HepG2 (cell line): ENCODE results near the gene ALDH4A1. TPM values are rescaled to one million over a fixed set of nuclear protein-coding genes. Genes with fewer than 3 reads are reported as not detected.

ENCODE experiments used
- DMAP1 ChIP-seq: IDR thresholded peaks from 2 replicates; pipeline ENCODE4 v1.6.1; 2016
- FOXA3 ChIP-seq: IDR thresholded peaks from 2 replicates; pipeline ENCODE4 v1.6.1; 2016; ENCODE audit warnings: missing genetic modification reagents, missing compliant biosample characterization
- HNRNPLL ChIP-seq: fragments of 200-400 bp; formaldehyde crosslinking; IDR thresholded peaks from 2 replicates; pipeline ENCODE4 v1.6.1; 2017; ENCODE audit warnings: mild to moderate bottlenecking, low read depth, low read length; ENCODE audit not compliant: poor library complexity, severe bottlenecking
- MAF1 ChIP-seq: sonication (generic); formaldehyde crosslinking; IDR thresholded peaks from 2 replicates; pipeline ENCODE4 v1.5.0; 2020; ENCODE audit warnings: missing genetic modification reagents, borderline replicate concordance
- ONECUT2 ChIP-seq: sonication (generic); formaldehyde crosslinking; IDR thresholded peaks from 2 replicates; pipeline ENCODE4 v1.4.0; 2020; ENCODE audit warnings: missing genetic modification reagents
- PAF1 ChIP-seq: IDR thresholded peaks from 2 replicates; pipeline ENCODE4 v1.6.1; 2016; ENCODE audit warnings: missing genetic modification reagents, missing compliant biosample characterization
- RFX5 ChIP-seq: IDR thresholded peaks from 2 replicates; pipeline ENCODE4 v1.6.1; 2011; ENCODE audit warnings: low read depth, low read length, improper control_type of control experiment
- SP140L ChIP-seq: sonication (generic); formaldehyde crosslinking; IDR thresholded peaks from 2 replicates; pipeline ENCODE4 v1.4.0; 2020; ENCODE audit warnings: missing genetic modification reagents, borderline replicate concordance
- SRSF4 ChIP-seq: fragments of 200-400 bp; formaldehyde crosslinking; IDR thresholded peaks from one replicate; pipeline ENCODE4 v1.6.1; 2018; ENCODE audit warnings: mild to moderate bottlenecking, low read depth, low read length, moderate library complexity; ENCODE audit not compliant: poor library complexity, severe bottlenecking
- ZFP90 ChIP-seq: sonication (generic); formaldehyde crosslinking; IDR thresholded peaks from 2 replicates; pipeline ENCODE4 v1.8.0; 2022; ENCODE audit warnings: missing genetic modification reagents, mild to moderate bottlenecking, inconsistent platforms, borderline replicate concordance
- ZIK1 ChIP-seq: sonication (generic); formaldehyde crosslinking; IDR thresholded peaks from 2 replicates; pipeline ENCODE4 v1.5.0; 2020; ENCODE audit warnings: mild to moderate bottlenecking, low read depth, missing genetic modification reagents, borderline replicate concordance
- ZNF142 ChIP-seq: sonication (generic); formaldehyde crosslinking; IDR thresholded peaks from 2 replicates; pipeline ENCODE4 v1.4.0; 2020; ENCODE audit warnings: missing genetic modification reagents
- ZNF333 ChIP-seq: sonication (generic); formaldehyde crosslinking; IDR thresholded peaks from 2 replicates; pipeline ENCODE4 v1.4.0; 2020; ENCODE audit warnings: mild to moderate bottlenecking, missing genetic modification reagents, borderline replicate concordance
- ZNF33A ChIP-seq: sonication (generic); formaldehyde crosslinking; IDR thresholded peaks from 2 replicates; pipeline ENCODE4 v1.5.1; 2020; ENCODE audit warnings: missing genetic modification reagents, mild to moderate bottlenecking, moderate library complexity, borderline replicate concordance
- ZNF563 ChIP-seq: sonication (generic); formaldehyde crosslinking; IDR thresholded peaks from 2 replicates; pipeline ENCODE4 v1.8.0; 2022; ENCODE audit warnings: mild to moderate bottlenecking, moderate library complexity, missing genetic modification reagents
- ZNF660 ChIP-seq: sonication (generic); formaldehyde crosslinking; IDR thresholded peaks from 2 replicates; pipeline ENCODE4 v1.5.1; 2020; ENCODE audit warnings: mild to moderate bottlenecking, low read depth, missing genetic modification reagents, borderline replicate concordance
- ZNF670 ChIP-seq: sonication (generic); formaldehyde crosslinking; IDR thresholded peaks from 2 replicates; pipeline ENCODE4 v1.8.0; 2022; ENCODE audit warnings: mild to moderate bottlenecking, missing genetic modification reagents, borderline replicate concordance
- ZNF766 ChIP-seq: sonication (generic); formaldehyde crosslinking; IDR thresholded peaks from 2 replicates; pipeline ENCODE4 v1.5.0; 2020; ENCODE audit warnings: missing genetic modification reagents, borderline replicate concordance
- polyA plus RNA-seq, 8 experiments: library from polyadenylated mRNA; depleted of rRNA in 3 of 8; stranded (reverse) in 7 of 8; unstranded in 1 of 8; fragments of >200 nt; fragmentation: Illumina TruSeq in 4 of 8; extraction: Trizol in 4 of 8; gene quantifications; 2 replicates each; pipeline versions ENCODE4 v1.2.1 to v1.2.3, GENCODE V29; 2011 to 2016; ENCODE audit warnings: low read depth in 4 of 8, missing spikeins in 1 of 8, mixed read lengths in 1 of 8; ENCODE audit not compliant: insufficient read depth in 1 of 8
- total RNA-seq, 5 experiments: library from RNA; depleted of rRNA; stranded (reverse); fragments of >200 nt; fragmentation: Illumina TruSeq; extraction: Trizol; gene quantifications; 2 replicates each; pipeline ENCODE4 v1.2.3, GENCODE V29; 2016; ENCODE audit warnings: low read depth in 1 of 5
- TF ChIP-seq, protein P1 (sequence below): sonication (generic); formaldehyde crosslinking; IDR thresholded peaks from 2 replicates; pipeline ENCODE4 v1.5.1; 2020; ENCODE audit warnings: missing genetic modification reagents, mild to moderate bottlenecking, borderline replicate concordance
- TF ChIP-seq, protein P2 (sequence below): sonication (generic); formaldehyde crosslinking; IDR thresholded peaks from 2 replicates; pipeline ENCODE4 v1.5.1; 2020; ENCODE audit warnings: mild to moderate bottlenecking, missing genetic modification reagents, moderate library complexity

The ALDH4A1 gene
- total and polyA plus RNA-seq, 2 of the 13 experiments (the other 11 are each of a cell fraction or from before 2014, with no cell fraction given): 76.4 to 240 TPM

DNA sequence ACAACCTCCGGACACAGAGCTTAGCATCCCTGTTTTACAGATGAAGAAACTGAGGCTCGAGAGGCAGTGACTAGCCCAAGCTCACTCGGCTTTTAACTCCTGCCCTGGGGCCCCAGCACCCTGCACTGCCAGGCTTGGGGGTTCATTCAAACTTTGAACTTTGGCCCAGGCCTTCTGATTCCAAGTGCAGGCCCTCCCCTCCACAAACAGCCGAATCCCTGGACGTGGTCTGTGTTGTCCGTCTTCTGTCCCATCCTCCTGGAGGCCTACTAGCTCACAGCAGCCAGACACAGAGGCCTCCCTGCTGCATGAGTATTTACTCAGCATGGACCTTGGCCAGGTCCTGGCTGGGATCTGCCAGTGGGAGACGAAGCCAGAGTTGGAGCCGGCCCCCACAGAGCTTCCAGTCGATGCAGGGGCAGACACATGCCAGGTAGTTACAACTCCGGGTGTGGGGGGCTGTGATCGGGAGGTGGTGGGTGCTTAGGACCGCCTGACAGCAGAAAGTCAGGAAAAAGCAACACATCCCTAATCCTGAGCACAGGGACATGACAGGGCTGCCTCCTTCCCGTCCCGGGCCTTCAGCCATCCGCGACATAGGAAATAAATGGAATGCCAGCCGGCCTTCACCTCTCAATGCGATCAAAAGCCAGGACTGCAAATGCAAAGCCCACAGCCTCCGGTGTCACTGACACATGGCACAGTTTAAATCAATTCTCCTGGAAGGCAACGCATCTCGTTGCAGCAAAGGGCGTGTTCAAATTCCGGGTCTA is 46.7 kb upstream of the ALDH4A1 start (continued):
- TF ChIP-seq, protein P1, sequence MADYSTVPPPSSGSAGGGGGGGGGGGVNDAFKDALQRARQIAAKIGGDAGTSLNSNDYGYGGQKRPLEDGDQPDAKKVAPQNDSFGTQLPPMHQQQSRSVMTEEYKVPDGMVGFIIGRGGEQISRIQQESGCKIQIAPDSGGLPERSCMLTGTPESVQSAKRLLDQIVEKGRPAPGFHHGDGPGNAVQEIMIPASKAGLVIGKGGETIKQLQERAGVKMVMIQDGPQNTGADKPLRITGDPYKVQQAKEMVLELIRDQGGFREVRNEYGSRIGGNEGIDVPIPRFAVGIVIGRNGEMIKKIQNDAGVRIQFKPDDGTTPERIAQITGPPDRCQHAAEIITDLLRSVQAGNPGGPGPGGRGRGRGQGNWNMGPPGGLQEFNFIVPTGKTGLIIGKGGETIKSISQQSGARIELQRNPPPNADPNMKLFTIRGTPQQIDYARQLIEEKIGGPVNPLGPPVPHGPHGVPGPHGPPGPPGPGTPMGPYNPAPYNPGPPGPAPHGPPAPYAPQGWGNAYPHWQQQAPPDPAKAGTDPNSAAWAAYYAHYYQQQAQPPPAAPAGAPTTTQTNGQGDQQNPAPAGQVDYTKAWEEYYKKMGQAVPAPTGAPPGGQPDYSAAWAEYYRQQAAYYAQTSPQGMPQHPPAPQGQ (CRISPR knock-in tag): no peak
- no peak for TF ChIP-seq ZNF670 (CRISPR knock-in tag)
- TF ChIP-seq MAF1 (CRISPR knock-in tag): 0 out of 2 replicates have a peak, but pooled peaks have one; percentile 81
- TF ChIP-seq, protein P2, sequence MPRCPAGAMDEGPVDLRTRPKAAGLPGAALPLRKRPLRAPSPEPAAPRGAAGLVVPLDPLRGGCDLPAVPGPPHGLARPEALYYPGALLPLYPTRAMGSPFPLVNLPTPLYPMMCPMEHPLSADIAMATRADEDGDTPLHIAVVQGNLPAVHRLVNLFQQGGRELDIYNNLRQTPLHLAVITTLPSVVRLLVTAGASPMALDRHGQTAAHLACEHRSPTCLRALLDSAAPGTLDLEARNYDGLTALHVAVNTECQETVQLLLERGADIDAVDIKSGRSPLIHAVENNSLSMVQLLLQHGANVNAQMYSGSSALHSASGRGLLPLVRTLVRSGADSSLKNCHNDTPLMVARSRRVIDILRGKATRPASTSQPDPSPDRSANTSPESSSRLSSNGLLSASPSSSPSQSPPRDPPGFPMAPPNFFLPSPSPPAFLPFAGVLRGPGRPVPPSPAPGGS: no peak
- peak; percentile 31; the same call in 1 of the 2 replicates for TF ChIP-seq ZNF333 (CRISPR knock-in tag)
- peak; percentile 92 for TF ChIP-seq FOXA3 (CRISPR knock-in tag)
- 0 out of 2 replicates have a peak, but pooled peaks have one; percentile 50 for TF ChIP-seq SP140L (CRISPR knock-in tag)
- peak; percentile 68; the same call in 1 of the 2 replicates for TF ChIP-seq DMAP1 (CRISPR knock-in tag)
- peak; percentile 89 for TF ChIP-seq ZNF142 (CRISPR knock-in tag)
- TF ChIP-seq ZNF766 (CRISPR knock-in tag): peak; percentile 90; the same call in 1 of the 2 replicates
- peak; percentile 85; the same call in 1 of the 2 replicates for TF ChIP-seq ZNF563 (CRISPR knock-in tag)
- TF ChIP-seq ZNF33A: no peak
- no peak for TF ChIP-seq ZIK1
- TF ChIP-seq RFX5: no peak
- peak; percentile 77; the same call in 1 of the 2 replicates for TF ChIP-seq ZFP90
- TF ChIP-seq ONECUT2 (CRISPR knock-in tag): peak; percentile 52; the same call in 1 of the 2 replicates
- no peak for TF ChIP-seq SRSF4
- TF ChIP-seq PAF1: no peak
- no peak for TF ChIP-seq HNRNPLL
- TF ChIP-seq ZNF660: no peak
